Measurements from ENCODE around the gene BGN. TPM values are rescaled to one million over a fixed set of nuclear protein-coding genes. Genes with fewer than 3 reads are reported as not detected.

BGN gene
- total RNA-seq, 1 donor from 2014 or later: 50.0 TPM

DNA sequence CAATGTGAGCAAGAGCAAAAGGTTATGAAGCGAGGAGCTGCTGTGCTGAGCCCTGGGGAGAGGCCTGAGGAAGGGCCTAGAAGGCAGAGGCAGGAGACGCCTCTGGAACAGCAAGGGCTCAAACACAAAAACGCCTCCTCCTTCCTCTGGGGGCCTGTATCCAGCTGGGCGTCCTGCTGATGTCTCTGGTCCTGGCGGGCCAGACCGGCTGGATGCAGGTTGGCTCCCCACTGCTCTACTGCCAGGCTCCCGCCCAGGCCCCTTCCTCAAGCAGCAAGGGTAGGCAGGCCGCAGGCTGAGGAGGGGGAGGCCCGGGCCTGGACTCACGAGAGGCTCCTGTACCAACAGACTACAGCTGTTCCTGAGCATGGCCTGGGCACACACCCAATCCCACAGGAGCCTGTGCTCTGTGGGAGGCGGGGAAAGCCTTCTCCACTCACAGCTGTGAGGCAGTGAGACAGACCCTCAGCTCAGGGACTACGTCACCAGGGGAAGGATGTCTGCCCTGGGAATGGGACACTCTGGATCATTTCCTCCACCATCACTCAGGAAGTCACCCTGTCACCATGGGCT lies 26.7 kb upstream of the BGN start:
- H3K27ac ChIP-seq (ENCODE audit: low read depth, low read length): no peak overlapping the region
- H3K9me3 Mint-ChIP-seq (ENCODE audit: unreplicated experiment): no peaks in the 10 kb centered on the region
- FAIRE-seq: no peak

DNA sequence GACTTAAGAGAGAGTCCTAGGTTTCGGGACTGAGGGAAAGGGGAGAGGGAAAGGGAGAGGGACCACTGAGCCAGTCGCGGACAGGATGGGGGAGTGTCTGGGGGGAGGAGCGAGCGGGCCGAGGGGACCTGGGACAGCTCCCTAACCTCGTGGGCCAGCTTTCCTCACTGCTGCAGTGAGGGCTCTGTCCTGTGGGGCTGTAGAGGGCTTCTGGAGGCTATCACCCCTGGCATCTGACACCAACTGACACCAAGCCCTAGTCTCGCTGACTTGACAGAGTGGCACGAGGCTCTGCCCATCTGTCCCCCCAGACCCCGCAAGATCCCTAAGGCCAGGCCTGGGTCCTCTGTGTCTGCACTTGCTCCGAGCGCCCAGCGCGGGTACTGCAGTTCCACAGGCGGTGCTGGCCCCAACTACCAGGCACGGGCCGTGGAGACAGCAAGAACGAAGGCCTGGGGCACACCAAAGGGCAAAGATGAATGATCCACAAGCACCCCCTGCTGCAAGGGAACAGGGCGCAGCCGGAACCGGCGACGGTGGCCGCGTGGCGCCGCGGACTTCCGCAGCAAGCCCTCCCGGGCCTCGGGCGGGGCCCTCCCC lies 24.9 kb upstream of the BGN start:
- no peak overlapping the region for H3K27ac Mint-ChIP-seq (ENCODE audit: unreplicated experiment)
- no peaks in the 10 kb centered on the region for H3K9me3 Mint-ChIP-seq (ENCODE audit: unreplicated experiment)
- H3K4me3 Mint-ChIP-seq (ENCODE audit: unreplicated experiment): peak overlapping the region; percentile 83
- H3K79me2 ChIP-seq (ENCODE audit: insufficient read depth, low read length): peaks cover 10% of the 10 kb centered on the region
- H3K4me1 ChIP-seq (ENCODE audit: insufficient read depth, low read length): peaks cover 14% of the 10 kb centered on the region
- no peak for DNase-seq (ENCODE audit: low read depth)
- no peak for TF ChIP-seq EZH2 (IDR thresholded peaks at IDR 0.05; ENCODE audit: insufficient read depth, low read length)
- TF ChIP-seq, protein P1, sequence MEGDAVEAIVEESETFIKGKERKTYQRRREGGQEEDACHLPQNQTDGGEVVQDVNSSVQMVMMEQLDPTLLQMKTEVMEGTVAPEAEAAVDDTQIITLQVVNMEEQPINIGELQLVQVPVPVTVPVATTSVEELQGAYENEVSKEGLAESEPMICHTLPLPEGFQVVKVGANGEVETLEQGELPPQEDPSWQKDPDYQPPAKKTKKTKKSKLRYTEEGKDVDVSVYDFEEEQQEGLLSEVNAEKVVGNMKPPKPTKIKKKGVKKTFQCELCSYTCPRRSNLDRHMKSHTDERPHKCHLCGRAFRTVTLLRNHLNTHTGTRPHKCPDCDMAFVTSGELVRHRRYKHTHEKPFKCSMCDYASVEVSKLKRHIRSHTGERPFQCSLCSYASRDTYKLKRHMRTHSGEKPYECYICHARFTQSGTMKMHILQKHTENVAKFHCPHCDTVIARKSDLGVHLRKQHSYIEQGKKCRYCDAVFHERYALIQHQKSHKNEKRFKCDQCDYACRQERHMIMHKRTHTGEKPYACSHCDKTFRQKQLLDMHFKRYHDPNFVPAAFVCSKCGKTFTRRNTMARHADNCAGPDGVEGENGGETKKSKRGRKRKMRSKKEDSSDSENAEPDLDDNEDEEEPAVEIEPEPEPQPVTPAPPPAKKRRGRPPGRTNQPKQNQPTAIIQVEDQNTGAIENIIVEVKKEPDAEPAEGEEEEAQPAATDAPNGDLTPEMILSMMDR (IDR thresholded peaks at IDR 0.05; ENCODE audit: insufficient read depth, low read depth, low read length): no peak
- peak overlapping the region; percentile 32 for H2AFZ ChIP-seq (ENCODE audit: low read depth, low read length)
- H3K36me3 ChIP-seq (ENCODE audit: insufficient read depth, low read length): no peaks in the 10 kb centered on the region
- H3K4me2 ChIP-seq (ENCODE audit: low read length): peak overlapping the region; percentile 93
- H4K20me1 ChIP-seq (ENCODE audit: insufficient read depth, low read length): no peaks in the 10 kb centered on the region
- H3K4me3 ChIP-seq (ENCODE audit: insufficient read depth, low read depth, low read length): peak overlapping the region; percentile 75
- no peaks in the 10 kb centered on the region for H3K27me3 Mint-ChIP-seq (ENCODE audit: low read depth, unreplicated experiment)
- no peaks in the 10 kb centered on the region for H3K36me3 Mint-ChIP-seq (ENCODE audit: low read depth, unreplicated experiment)
- peak; percentile 32 for FAIRE-seq
- peak overlapping the region; percentile 67 for H3K9ac ChIP-seq (ENCODE audit: low read length)
- no peak overlapping the region for H3K27ac ChIP-seq (ENCODE audit: low read depth, low read length)
- no peaks in the 10 kb centered on the region for H3K27me3 ChIP-seq (ENCODE audit: insufficient read depth, low read length)
- no peaks in the 10 kb centered on the region for H3K9me3 ChIP-seq (ENCODE audit: insufficient read depth, low read depth, low read length)
- H3K4me1 Mint-ChIP-seq (ENCODE audit: low read depth, unreplicated experiment): peaks cover 6% of the 10 kb centered on the region

More for the DNA sequence above, 26.7 kb upstream of the BGN start:
- H3K4me2 ChIP-seq (ENCODE audit: low read length): no peak overlapping the region
- peaks cover 11% of the 10 kb centered on the region for H3K4me1 ChIP-seq (ENCODE audit: insufficient read depth, low read length)
- H4K20me1 ChIP-seq (ENCODE audit: insufficient read depth, low read length): no peaks in the 10 kb centered on the region
- DNase-seq (ENCODE audit: low read depth): no peak
- H3K27me3 ChIP-seq (ENCODE audit: insufficient read depth, low read length): no peaks in the 10 kb centered on the region
- H3K27me3 Mint-ChIP-seq (ENCODE audit: low read depth, unreplicated experiment): no peaks in the 10 kb centered on the region
- H2AFZ ChIP-seq (ENCODE audit: low read depth, low read length): no peak overlapping the region
- H3K36me3 ChIP-seq (ENCODE audit: insufficient read depth, low read length): no peaks in the 10 kb centered on the region
- H3K4me3 ChIP-seq (ENCODE audit: insufficient read depth, low read depth, low read length): no peak overlapping the region
- H3K4me3 Mint-ChIP-seq (ENCODE audit: unreplicated experiment): no peak overlapping the region
- no peaks in the 10 kb centered on the region for H3K36me3 Mint-ChIP-seq (ENCODE audit: low read depth, unreplicated experiment)
- H3K9me3 ChIP-seq (ENCODE audit: insufficient read depth, low read depth, low read length): no peaks in the 10 kb centered on the region
- no peak overlapping the region for H3K9ac ChIP-seq (ENCODE audit: low read length)
- H3K79me2 ChIP-seq (ENCODE audit: insufficient read depth, low read length): peaks cover 10% of the 10 kb centered on the region
- H3K4me1 Mint-ChIP-seq (ENCODE audit: low read depth, unreplicated experiment): peaks cover 4% of the 10 kb centered on the region
- no peak overlapping the region for H3K27ac Mint-ChIP-seq (ENCODE audit: unreplicated experiment)
- no peak for TF ChIP-seq EZH2 (IDR thresholded peaks at IDR 0.05; ENCODE audit: insufficient read depth, low read length)
- TF ChIP-seq, protein P1 (IDR thresholded peaks at IDR 0.05; ENCODE audit: insufficient read depth, low read depth, low read length): no peak

All from astrocyte (in vitro differentiated cells and primary cell).